ES-I3 (cell line): ENCODE data around the gene CANT1.
A peak's percentile ranks its signal among the peaks of the same experiment; 100 is the strongest.

ENCODE experiments used
- H3K36me3 ChIP-seq: 2 replicates; pipeline ENCODE4 v1.6.1; 2013; ENCODE audit warnings: mild to moderate bottlenecking, low read length, control low read depth, moderate library complexity; ENCODE audit not compliant: insufficient read depth
- H3K4me1 ChIP-seq: 2 replicates; pipeline ENCODE4 v1.6.1; 2013; ENCODE audit warnings: mild to moderate bottlenecking, control low read depth, low read length; ENCODE audit not compliant: insufficient read depth
- H3K9ac ChIP-seq: 2 replicates; pipeline ENCODE4 v1.6.1; 2013; ENCODE audit warnings: low read depth, mild to moderate bottlenecking, low read length, moderate library complexity
- H3K9me3 ChIP-seq: 2 replicates; pipeline ENCODE4 v1.6.1; 2013; ENCODE audit warnings: mild to moderate bottlenecking, low read length, moderate library complexity; ENCODE audit not compliant: control insufficient read depth, insufficient read depth

The CANT1 gene

DNA sequence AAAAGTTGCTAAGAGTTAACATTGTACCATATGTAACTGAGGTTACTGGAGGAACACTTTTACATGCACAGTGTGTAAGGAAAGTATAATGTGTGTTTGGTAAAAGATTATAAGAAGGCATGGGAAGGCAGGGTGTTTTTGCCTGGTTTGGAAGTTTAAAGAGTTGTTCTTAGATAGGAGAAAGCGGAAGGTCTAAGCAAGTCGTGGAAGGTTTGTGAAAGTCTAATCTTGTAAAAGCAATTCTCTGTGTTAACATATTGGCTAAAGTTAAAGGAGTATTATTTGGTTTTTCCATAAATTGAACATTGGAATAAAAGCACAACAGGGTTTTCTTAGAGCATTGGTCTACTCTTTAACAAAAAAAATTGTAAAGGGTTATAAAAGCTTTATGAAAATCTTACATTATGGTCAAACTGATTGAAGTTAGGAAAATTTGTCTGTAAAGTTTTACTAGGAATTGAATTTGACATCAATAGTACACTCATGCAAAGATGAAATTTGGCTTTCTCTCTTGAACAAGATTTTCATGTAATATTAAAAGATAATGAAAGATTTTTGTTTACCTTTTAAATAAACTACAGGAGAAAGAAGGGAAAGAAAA is 4.7 kb upstream of the CANT1 start:
- no peak overlapping the region for H3K9ac ChIP-seq

DNA sequence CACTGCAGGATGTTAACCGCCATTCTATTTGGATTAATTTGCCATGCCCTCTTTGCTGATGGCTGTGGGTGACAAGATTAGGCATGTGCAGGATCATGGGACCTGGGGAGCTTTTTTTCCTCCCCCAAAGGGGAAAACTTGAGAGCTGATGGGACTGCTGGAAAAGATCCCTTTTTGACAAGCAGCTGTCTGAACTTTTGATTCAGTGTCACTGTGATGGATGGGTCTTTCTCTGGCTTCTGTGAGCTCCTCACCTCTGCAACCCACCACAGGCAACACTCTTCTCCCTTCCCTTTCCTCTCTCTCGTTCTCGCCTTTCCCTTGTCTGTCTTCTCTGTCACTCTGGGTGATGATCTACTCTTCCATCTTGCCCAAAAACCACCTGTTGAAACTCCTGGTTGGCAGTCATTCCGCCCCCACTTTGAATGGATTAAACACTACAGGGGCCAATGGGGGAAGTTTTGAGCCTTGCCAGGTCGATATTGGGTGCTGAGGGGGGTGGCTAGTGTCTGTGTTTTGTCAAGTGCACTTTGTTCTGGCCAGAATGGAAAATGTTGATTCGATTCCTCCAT is 3.1 kb upstream of the CANT1 start:
- Histone ChIP-seq H3K9ac (no peak overlapping the region), H3K4me1 (no peaks in the 10 kb centered on the region), H3K36me3 (no peaks in the 10 kb centered on the region), H3K9me3 (peaks cover 28% of the 10 kb centered on the region)

More for the DNA sequence above, 4.7 kb upstream of the CANT1 start:
- H3K9me3 ChIP-seq: peaks cover 28% of the 10 kb centered on the region
- no peaks in the 10 kb centered on the region for H3K4me1 ChIP-seq
- H3K36me3 ChIP-seq: no peaks in the 10 kb centered on the region

DNA sequence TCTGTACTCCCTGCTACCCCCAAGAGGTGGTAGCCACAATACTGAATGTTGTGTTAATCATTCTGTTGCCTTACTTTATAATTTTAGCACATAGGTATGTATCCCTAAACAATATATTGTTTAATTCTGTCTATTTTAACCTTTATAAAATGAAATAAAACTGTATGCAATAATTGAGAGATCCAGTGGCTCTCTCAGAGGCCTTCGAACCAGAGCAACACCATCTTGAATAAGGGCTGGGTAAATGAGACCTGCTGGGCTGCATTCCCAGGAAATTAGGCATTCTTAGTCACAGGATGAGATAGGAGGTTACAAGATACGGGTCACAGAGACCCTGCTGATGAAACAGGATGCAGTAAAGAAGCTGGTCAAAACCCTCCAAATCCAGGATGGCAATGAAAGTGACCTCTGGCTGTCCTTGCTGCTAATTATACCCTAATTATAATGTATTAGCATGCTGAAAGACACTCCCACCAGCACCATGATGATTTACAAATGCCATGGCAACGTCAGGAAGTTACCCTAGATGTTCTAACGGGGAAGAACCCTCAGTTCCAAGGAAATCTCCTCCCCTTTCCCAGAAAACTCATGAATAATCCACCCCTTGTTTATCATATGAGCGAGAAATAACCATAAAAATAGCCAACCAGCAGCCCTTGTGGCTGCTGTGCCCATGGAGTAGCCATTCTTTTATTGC is 2.0 kb upstream of the CANT1 start:
- peaks cover 25% of the 10 kb centered on the region for H3K9me3 ChIP-seq
- no peaks in the 10 kb centered on the region for H3K4me1 ChIP-seq
- no peaks in the 10 kb centered on the region for H3K36me3 ChIP-seq
- no peak overlapping the region for H3K9ac ChIP-seq

DNA sequence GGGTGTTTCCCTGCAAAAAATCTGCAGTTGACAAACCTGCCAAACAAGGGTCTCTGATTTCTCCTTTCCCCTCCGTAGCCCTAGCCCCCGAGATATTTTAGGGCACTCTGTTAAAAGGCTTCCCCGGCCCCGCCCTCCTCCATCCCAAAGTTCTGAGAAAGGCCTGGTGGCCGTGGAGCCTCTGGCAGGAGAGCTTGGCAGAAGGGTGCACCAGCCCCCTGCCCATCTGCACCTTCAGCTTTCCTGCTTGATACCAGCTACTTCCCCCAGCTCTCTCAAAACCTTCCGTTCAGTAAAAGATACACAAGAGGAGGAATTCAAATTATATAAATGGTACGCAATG is 711 bp upstream of the CANT1 start:
- Histone ChIP-seq H3K4me1 (no peaks in the 10 kb centered on the region), H3K36me3 (no peaks in the 10 kb centered on the region), H3K9ac (peak overlapping the region; percentile 92), H3K9me3 (peaks cover 18% of the 10 kb centered on the region)

DNA sequence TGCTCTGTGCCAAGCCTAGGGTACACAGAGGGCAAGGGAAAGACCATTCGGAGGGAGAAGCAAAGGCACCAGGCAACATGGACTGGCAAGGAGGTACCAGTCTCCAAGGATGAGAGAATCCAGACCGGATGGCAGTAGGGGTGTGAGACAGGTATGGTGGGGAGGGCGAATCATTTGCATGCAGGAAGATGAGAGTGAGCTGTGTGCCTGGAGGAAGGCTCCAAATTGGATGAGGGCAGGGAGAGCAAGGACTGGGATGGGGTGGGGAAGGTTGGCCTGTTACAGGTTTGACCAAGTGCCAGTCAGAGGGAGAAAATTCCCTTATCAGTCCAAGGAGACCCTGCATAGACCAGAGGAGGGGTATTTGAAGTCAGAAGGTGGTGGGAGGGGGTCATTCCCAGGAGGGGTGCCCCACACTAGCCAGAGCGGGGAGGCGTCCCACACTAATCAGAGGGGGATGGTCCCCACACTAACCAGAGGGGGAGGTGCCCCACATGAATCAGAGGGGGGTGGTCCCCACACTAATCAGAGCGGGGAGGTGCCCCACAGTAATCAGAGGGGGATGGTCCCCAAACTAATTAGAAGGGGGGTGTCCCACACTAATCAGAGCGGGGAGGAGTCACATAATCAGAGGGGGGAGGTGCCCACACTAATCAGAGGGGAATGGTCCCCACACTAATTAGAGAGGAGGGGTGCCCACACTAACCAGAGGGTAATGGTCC is 737 bp downstream of the CANT1 start:
- H3K9ac ChIP-seq: peak overlapping the region; percentile 92
- no peaks in the 10 kb centered on the region for H3K4me1 ChIP-seq
- peaks cover 6% of the 10 kb centered on the region for H3K9me3 ChIP-seq
- H3K36me3 ChIP-seq: no peaks in the 10 kb centered on the region

DNA sequence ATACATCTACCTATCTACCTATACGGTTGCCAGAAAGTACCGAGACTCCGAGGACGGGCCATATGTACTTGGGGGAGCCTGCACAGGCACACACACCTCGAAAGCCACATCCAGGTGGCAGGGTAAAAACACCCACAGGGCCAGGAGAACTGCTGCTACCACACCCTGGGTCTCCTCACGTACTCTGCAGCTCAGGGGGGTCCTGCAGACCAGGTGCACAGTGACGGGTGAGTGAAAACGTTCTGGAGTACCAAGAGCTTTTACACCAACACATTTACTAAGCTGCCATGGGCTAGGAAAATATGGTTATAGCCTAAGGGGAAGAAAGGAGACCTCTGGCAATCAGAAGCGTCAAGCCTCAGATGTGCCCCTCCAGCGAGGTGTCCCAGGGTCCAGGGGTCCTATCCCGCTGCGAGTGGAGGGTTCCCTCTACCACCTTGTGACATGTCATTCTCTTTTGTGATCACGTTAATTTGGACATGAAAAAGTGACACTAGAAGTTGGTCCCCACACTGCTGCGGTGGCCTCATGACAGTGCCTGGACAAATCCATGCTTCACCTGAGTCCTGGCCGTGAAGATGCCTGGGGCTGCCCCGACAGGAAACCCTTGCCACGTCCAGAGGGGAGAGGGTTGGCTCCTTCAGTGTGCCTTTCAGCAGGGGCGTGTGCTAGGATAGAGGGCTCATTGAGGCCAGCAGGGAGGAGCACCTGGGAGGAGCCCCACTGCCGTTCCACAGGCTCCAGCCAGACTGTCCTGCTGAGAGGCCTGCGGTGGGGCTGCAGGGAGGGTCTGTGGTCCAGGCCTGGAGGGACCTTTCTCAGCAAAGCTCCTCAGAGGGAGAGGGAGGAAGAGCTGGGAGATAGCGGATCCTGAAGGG is 1.8 kb downstream of the CANT1 start:
- Histone ChIP-seq H3K9ac (no peak overlapping the region), H3K4me1 (no peaks in the 10 kb centered on the region)

DNA sequence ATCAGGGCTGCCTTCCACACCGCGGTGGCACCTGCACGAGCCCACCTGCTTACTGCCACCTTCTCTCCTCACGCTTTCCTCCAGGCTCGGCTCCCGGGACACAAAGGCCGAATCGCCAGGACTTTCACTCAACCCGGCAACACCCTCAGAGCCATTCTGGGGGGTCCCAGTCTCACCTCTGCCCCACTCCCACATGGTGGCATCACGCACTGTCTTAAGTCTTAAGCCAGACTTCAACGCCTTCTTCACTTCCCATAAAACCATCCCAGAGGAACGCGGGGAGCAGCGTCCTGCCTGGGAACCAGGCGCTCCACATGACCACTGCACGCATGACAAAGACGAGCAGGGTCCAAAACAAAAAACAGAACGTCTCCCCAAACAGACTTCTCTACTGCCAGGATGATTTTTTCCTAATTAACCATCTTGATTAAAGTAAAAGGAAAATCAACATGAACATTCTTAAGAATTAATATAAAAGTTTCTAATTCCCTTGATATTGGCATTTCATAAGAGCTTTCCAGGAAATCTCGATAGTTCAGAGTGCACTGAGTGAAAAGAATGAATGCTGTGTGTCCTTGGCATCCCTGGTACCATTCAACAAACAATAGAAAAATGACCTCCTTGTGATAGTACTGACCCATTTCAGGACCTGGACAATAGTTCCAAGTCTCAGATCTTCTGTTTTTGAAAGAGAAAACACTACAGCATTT is 2.6 kb downstream of the CANT1 start:
- Histone ChIP-seq H3K9ac (no peak overlapping the region), H3K9me3 (no peaks in the 10 kb centered on the region), H3K36me3 (no peaks in the 10 kb centered on the region), H3K4me1 (no peaks in the 10 kb centered on the region)

More for the DNA sequence above, 1.8 kb downstream of the CANT1 start:
- Histone ChIP-seq H3K36me3 (no peaks in the 10 kb centered on the region), H3K9me3 (peaks cover under 1% of the 10 kb centered on the region; the same call in 1 of the 2 replicates)

DNA sequence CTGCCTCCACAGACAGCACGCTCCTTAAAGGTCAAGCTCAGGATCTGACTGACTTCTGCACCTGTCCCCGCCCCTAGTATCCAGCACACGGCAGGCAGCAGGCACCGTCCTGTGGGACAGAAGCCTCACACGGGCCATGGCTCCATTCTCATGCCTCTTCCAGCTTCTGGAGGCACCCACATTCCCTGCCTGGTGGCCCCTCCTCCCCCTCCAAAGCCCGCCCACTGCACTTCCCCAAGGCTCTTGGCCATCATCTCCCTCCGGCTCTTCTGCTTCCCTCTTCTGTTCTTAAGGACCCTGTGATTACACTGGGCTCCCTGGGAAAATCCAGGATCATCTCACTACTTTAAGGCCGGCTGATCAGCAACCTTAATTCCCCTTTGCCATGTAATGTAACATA is 3.5 kb downstream of the CANT1 start:
- no peaks in the 10 kb centered on the region for H3K36me3 ChIP-seq
- H3K9me3 ChIP-seq: no peaks in the 10 kb centered on the region
- H3K9ac ChIP-seq: no peak overlapping the region
- H3K4me1 ChIP-seq: no peaks in the 10 kb centered on the region

DNA sequence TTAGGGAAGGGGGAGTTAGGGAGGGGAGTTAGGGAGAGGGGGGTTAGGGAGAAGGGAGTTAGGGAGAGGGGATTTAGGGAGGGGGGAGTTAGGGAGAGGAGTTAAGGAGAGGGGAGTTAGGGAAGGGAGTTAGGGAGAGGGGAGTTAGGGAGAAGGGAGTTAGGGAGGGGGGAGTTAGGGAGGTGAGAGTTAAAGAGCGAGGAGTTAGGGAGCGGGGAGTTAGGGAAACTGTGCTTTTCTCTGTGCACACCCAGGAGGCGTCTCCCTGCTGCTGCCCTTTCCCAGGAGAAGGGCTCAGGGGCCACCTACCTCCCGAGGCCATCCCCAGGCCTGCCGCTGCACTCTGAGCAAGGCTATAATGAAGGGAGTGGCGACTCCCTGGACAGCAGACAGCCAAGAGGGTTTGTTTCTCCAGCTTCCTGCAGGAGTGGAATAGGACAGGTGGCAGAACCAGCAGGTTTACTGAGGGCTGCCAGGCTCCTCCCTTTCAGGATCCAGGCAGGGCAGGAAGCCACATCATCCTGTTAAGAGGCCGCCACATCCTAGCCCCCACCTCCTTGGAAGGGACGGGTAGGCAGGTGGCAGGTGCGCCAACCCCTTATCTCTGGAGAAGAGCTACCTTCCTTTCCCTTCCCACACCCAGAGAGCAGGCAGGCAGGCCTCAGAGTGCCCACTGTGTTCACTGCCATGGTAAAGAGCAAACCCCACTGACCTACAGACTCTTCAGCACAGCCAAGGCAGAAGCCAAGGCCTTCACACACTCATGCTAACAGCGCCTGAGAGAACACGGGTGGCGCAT is 4.3 kb downstream of the CANT1 start:
- no peaks in the 10 kb centered on the region for H3K36me3 ChIP-seq
- no peak overlapping the region for H3K9ac ChIP-seq

DNA sequence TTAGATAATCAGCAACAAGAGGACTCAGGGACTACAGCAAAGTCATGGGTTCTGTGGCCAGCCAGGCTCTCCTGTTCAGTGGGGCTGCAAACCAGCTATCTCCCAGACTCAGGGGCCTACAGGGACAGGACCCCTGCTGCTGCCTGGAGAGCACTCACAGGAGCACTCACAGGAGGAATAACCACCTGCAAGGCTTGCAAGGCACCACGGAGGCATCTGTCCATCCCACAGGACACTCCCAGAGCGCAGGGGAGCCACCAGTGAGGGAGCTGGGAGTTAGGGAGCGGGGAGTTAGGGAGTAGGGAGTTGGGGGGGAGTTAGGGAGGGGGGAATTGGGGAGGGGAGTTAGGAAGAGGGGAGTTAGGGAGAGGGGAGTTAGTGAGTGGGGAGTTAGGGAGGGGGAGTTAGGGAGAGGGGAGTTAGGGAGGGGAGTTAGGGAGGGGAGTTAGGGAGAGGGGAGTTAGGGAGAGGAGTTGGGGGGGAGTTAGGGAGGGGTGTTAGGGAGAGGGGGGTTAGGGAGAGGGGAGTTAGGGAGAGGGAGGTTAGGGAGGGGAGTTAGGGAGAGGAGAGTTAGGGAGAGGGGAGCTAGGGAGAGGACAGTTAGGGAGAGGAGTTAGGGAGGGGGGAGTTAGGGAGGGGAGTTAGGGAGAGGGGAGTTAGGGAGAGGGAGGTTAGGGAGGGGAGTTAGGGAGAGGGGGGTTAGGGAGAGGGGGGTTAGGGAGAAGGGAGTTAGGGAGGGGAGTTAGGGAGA is 5.7 kb downstream of the CANT1 start:
- H3K36me3 ChIP-seq: no peaks in the 10 kb centered on the region
- no peak overlapping the region for H3K9ac ChIP-seq
- no peaks in the 10 kb centered on the region for H3K9me3 ChIP-seq
- H3K4me1 ChIP-seq: no peaks in the 10 kb centered on the region

More for the DNA sequence above, 4.3 kb downstream of the CANT1 start:
- H3K9me3 ChIP-seq: no peaks in the 10 kb centered on the region
- no peaks in the 10 kb centered on the region for H3K4me1 ChIP-seq

DNA sequence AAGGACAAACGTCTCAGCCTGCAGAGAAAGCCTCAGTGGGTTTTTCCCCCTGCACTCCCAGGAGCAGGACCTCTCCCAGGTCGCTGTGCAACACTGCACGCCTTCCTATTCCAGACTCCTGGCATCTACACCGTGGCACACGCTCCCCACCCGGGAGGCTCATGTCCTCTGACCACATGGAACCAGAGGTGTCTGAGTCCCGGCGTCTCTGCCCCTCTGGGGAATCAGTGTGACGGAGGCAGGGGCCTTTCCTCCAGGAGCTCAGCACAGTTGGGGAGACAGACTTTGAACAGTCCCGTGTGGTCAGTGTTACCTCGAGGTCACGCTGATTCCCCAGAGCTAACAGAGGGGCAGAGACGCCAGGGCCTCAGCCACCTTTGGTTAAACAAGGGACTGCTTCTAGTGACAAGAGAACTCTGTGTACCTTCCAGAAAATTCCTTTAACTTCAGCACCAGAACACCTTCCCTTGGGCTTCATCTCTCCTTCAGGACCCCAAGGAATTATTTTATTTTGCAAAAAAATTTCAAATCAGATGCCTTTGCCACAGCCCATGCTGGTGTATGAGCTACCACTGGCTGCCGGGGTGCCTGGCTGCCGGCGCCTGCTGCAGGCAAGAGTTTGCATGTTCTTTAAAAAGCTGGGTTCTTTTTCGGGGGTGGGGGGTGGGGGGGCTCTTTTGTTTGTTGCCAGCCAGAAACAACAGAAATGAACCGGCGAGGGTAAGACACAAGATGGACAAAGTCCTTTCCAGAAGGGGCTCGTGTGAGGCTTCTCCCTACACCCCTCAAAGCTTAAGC is 6.6 kb downstream of the CANT1 start:
- H3K9me3 ChIP-seq: no peaks in the 10 kb centered on the region
- H3K9ac ChIP-seq: no peak overlapping the region
- H3K4me1 ChIP-seq: no peaks in the 10 kb centered on the region
- no peaks in the 10 kb centered on the region for H3K36me3 ChIP-seq

DNA sequence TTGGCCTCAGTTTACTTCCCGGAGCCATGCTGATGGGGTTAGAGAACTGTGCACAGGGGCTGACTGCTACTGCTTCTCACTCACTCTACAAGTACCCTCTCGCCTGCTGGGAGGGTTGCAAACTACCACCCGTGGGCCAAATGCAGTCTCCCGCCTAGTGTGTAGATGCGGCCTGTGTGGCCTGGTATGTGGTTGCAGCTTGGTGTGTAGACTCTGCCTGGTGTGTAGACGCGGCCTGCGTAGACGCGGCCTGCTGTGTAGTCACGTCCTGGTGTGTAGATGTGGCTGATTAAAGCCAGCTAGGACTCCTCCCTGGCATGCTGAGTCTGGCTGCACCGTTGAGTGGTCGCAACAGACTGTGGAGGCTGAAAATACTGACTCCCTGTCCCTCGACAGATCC is 7.3 kb downstream of the CANT1 start:
- Histone ChIP-seq H3K4me1 (no peaks in the 10 kb centered on the region), H3K9ac (no peak overlapping the region), H3K9me3 (no peaks in the 10 kb centered on the region), H3K36me3 (no peaks in the 10 kb centered on the region)
